SU-DHL-6 (cell line): ENCODE data around the gene TOLLIP.

Source experiments
- H2AFZ ChIP-seq: fragments of 200-600 bp; sonication (generic); 2 replicates; pipeline ENCODE4 v1.6.1; 2014; ENCODE audit warnings: low read depth, mild to moderate bottlenecking, moderate library complexity, mixed read lengths, antibody characterized with exemption, low read length; ENCODE audit not compliant: severe bottlenecking
- H3F3A ChIP-seq: fragments of 200-600 bp; shearing (Covaris generic); 2 replicates; pipeline ENCODE4 v1.6.0; 2016; ENCODE audit warnings: antibody characterized with exemption, mild to moderate bottlenecking; ENCODE audit not compliant: insufficient read depth
- H3K27ac ChIP-seq: fragments of 200-600 bp; sonication (generic); 2 replicates; pipeline ENCODE4 v1.5.1; 2016; ENCODE audit warnings: low read depth, mild to moderate bottlenecking, low read length, moderate library complexity, mixed read lengths
- H3K27me3 ChIP-seq: fragments of 200-600 bp; sonication (generic), shearing (Covaris generic); 2 replicates; pipeline ENCODE4 v1.6.0; 2014; ENCODE audit warnings: mild to moderate bottlenecking, low read length
- H3K36me3 ChIP-seq: fragments of 200-600 bp; sonication (generic); 2 replicates; pipeline ENCODE4 v1.6.1; 2014; ENCODE audit warnings: mild to moderate bottlenecking, low read length, mixed read lengths
- H3K4me2 ChIP-seq: fragments of 300-600, 200-600 bp; shearing (Covaris generic), sonication (generic); 2 replicates; pipeline ENCODE4 v1.6.0; 2014; ENCODE audit warnings: low read length, low read depth, mild to moderate bottlenecking; ENCODE audit not compliant: poor library complexity, severe bottlenecking
- H3K4me3 ChIP-seq: fragments of 200-600 bp; sonication (generic); 2 replicates; pipeline ENCODE4 v1.5.1; 2014; ENCODE audit warnings: antibody characterized with exemption, low read length, mild to moderate bottlenecking, mixed read lengths; ENCODE audit not compliant: insufficient read depth, poor library complexity, severe bottlenecking
- H3K79me2 ChIP-seq: fragments of 200-600 bp; sonication (generic); 2 replicates; pipeline ENCODE4 v1.6.1; 2014; ENCODE audit warnings: mild to moderate bottlenecking, low read length, moderate library complexity; ENCODE audit not compliant: insufficient read depth
- H3K9ac ChIP-seq: fragments of 200-600 bp; sonication (generic); 2 replicates; pipeline ENCODE4 v1.7.0; 2014; ENCODE audit warnings: mild to moderate bottlenecking, low read length
- H3K9me2 ChIP-seq: fragments of 200-600 bp; sonication (generic); replicated peaks from 2 replicates; pipeline ENCODE4 v1.6.1; 2014; ENCODE audit warnings: low read length; ENCODE audit not compliant: insufficient read depth
- H3K9me3 ChIP-seq: fragments of 200-600 bp; sonication (generic); 2 replicates; pipeline ENCODE4 v1.6.1; 2014; ENCODE audit warnings: low read length, mixed read lengths; ENCODE audit not compliant: insufficient read depth
- H4K20me1 ChIP-seq: fragments of 200-600 bp; sonication (generic); 2 replicates; pipeline ENCODE4 v1.6.1; 2014; ENCODE audit warnings: low read depth, mild to moderate bottlenecking, antibody characterized with exemption, low read length, moderate library complexity, mixed read lengths
- CTCF ChIP-seq: fragments of 200-600 bp; sonication (generic); IDR thresholded peaks from one replicate; pipeline ENCODE4 v1.5.1; 2017; ENCODE audit warnings: antibody characterized with exemption, mild to moderate bottlenecking, low read length, moderate library complexity; ENCODE audit not compliant: insufficient read depth, poor library complexity, severe bottlenecking
- EZH2phosphoT487 ChIP-seq: fragments of 200-600 bp; sonication (generic), shearing (Covaris generic); conservative IDR thresholded peaks from 2 replicates; pipeline ENCODE4 v1.6.1; 2018; ENCODE audit warnings: mild to moderate bottlenecking, antibody characterized with exemption, low read length, moderate library complexity, mixed read lengths

The TOLLIP gene

GRCh38 chr11:1310318-1310687 is 871 bp upstream of the TOLLIP start:
- H3K9ac ChIP-seq, result peak overlapping the region; percentile 60
- H3F3A ChIP-seq, result peaks cover 23% of the 10 kb centered on the region
- peaks cover 27% of the 10 kb centered on the region; the same call in 1 of the 2 replicates for H3K79me2 ChIP-seq
- peak overlapping the region; percentile 51 for H3K4me3 ChIP-seq
- H3K27me3 ChIP-seq, result no peaks in the 10 kb centered on the region
- peak overlapping the region; percentile 81 for H2AFZ ChIP-seq
- H3K27ac ChIP-seq, result peak overlapping the region; percentile 81
- peaks cover 10% of the 10 kb centered on the region; the same call in 1 of the 2 replicates for H3K9me3 ChIP-seq
- peak overlapping the region; percentile 58 for H3K4me2 ChIP-seq
- TF ChIP-seq EZH2phosphoT487 (no peak), CTCF (no peak)
- H3K36me3 ChIP-seq, result no peaks in the 10 kb centered on the region; the same call in 1 of the 2 replicates
- no peaks in the 10 kb centered on the region for H4K20me1 ChIP-seq
- H3K9me2 ChIP-seq, result no peaks in the 10 kb centered on the region

- Histone ChIP-seq H3K36me3 (no peaks in the 10 kb centered on the region; the same call in 1 of the 2 replicates), H3K9me3 (peaks cover 10% of the 10 kb centered on the region; the same call in 1 of the 2 replicates), H3F3A (peaks cover 23% of the 10 kb centered on the region), H2AFZ (no peak overlapping the region), H3K4me3 (peak overlapping the region; percentile 67), H3K79me2 (peaks cover 40% of the 10 kb centered on the region; the same call in 1 of the 2 replicates), H4K20me1 (no peaks in the 10 kb centered on the region), H3K9me2 (no peaks in the 10 kb centered on the region), H3K4me2 (peak overlapping the region; percentile 55), H3K27ac (no peak overlapping the region; the same call in 1 of the 2 replicates), H3K27me3 (no peaks in the 10 kb centered on the region), H3K9ac (peak overlapping the region; percentile 60)
- TF ChIP-seq EZH2phosphoT487 (no peak), CTCF (no peak)
Measured at GRCh38 chr11:1308743-1309497, 512 bp downstream of the TOLLIP start.

GRCh38 chr11:1307998-1308742 is 1.3 kb downstream of the TOLLIP start:
- Histone ChIP-seq H3K9ac (peak overlapping the region; percentile 60), H3K27ac (no peak overlapping the region)
- TF ChIP-seq EZH2phosphoT487 (no peak), CTCF (no peak)

More at GRCh38 chr11:1307998-1308742, 1.3 kb downstream of the TOLLIP start:
- Histone ChIP-seq H3K9me2 (no peaks in the 10 kb centered on the region), H2AFZ (no peak overlapping the region), H4K20me1 (no peaks in the 10 kb centered on the region), H3K27me3 (no peaks in the 10 kb centered on the region), H3K4me3 (peak overlapping the region; percentile 67), H3K36me3 (no peaks in the 10 kb centered on the region; the same call in 1 of the 2 replicates), H3K79me2 (peaks cover 43% of the 10 kb centered on the region), H3K4me2 (peak overlapping the region; percentile 55), H3F3A (peaks cover 23% of the 10 kb centered on the region), H3K9me3 (peaks cover 10% of the 10 kb centered on the region; the same call in 1 of the 2 replicates)
